Hindlimb muscle (tissue), 1 donor: ENCODE results near the gene RIOK1. TPM values are rescaled to one million over a fixed set of nuclear protein-coding genes. Genes with fewer than 3 reads are reported as not detected.

Source experiments
- DNase-seq: peaks from one replicate; pipeline ENCODE4 v3.0.0-alpha.2; 2013
- polyA plus RNA-seq: library from polyadenylated mRNA; unstranded; fragments of 120-200 nt; gene quantifications from one replicate; pipeline ENCODE4 v1.2.1, GENCODE V29; 2013; ENCODE audit not compliant: insufficient read length

The RIOK1 gene
- polyA plus RNA-seq, 1 donor, result 21.0 TPM

DNA sequence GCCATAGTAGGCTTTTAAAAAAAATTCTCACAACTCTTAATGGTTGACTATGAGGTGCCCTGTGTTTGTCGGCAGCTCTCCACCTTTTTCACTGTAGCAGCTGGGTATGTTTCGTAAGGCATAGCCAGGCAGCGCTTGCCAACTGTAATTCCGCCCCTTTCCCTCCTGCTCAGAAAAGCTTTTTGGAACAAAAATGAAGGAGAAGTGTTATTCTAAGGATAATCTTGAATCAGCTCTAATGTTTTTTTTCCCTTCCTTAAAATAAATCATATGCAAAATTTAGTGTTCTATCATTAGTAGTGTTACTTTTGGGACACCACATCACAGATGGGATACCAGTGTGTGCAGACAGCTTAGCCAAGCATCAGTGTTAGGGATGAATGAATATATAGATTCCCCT is 21.2 kb downstream of the RIOK1 start:
- no peak for DNase-seq

DNA sequence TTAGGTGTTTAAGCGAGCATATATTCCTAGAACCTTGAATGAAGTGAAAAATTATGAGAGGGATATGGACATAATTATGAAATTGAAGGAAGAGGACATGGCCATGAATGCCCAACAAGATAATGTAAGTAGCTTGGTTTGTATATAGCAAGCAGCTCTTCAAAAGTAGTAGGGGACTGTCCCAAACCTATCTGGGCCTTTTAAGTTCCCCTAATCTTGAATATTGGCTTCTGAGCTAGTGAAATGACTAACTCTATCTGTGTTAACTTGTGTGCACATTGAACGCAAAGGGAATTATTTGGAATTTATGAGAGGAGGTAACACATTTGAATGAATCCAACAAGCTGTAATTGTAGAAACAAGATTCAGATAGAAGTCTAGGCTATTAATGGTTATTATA is 21.7 kb downstream of the RIOK1 start:
- no peak for DNase-seq

DNA sequence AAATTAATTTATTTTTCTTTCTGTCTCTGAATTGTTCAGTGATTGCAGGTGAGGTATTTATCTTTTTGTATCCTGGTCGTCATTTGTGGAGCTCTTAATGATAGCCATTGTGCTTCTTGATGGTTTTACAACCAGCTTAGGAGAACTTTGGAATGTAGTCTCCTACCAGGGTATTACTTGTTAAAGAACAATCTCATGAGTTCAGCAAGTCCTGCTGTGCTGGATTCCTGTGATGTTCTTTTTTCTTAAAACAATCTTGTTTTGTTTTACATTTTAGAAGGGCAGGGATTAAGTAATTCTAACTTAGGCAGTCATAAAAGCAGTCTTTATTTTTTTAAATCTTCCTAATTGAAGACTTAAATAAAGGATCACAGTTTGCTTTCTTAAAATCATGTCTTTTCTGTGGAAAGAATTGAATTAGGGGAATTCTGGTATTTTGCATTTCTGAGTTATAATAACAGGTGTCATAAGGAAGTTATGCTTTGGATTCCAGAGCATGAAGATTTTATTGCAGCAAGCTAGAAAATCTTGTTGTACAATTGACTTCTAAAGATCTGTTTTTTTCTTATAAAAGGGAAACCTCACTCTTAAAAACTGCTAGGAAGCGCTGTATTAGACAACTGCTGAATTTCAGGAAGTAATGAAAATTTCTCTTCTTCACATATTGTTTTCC is 23.7 kb downstream of the RIOK1 start:
- no peak for DNase-seq

GRCh38 chr6:7414811-7415210 is 25.2 kb downstream of the RIOK1 start:
- DNase-seq, result no peak

GRCh38 chr6:7417684-7418083 is 28.1 kb downstream of the RIOK1 start:
- DNase-seq, result no peak

GRCh38 chr6:7418238-7418905 is 28.8 kb downstream of the RIOK1 start:
- no peak for DNase-seq

DNA sequence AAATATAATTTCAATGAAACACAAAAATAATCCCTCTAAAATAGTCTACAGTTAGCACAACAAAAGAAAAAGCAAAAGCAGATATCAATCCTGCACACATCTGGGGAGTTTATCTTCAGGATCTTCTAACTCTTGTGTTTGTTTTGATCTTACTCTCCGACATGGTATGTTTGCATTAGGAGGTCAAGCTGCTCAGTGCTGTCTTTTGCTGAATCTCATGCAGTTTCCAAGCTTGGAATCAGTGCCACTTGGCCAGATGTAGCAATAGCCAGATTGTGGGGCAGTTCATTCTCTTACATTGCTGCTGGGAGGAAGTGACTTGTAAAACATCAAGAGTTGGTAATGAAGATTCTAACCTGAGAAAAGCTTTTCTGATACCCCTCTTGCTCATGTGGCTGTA is 29.5 kb downstream of the RIOK1 start:
- DNase-seq, result no peak

DNA sequence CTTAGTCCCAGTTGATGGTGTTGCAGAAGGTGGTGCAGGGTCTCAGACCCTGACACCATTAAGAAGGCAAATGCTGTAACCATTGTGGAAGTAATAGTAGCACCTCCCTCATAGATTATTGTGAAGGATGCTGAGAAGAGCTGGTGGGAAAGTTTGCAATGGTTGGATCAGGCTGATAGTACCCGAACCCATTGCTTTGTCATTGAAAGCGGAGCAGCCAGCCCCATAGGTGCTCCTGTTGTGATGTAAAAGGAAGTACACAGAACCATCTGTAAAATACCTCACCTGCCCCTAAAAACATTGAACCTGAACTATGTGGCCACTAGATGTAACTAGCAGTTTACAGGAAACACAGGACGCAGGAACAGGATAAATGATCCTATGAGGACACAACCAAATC is 31.5 kb downstream of the RIOK1 start:
- no peak for DNase-seq

DNA sequence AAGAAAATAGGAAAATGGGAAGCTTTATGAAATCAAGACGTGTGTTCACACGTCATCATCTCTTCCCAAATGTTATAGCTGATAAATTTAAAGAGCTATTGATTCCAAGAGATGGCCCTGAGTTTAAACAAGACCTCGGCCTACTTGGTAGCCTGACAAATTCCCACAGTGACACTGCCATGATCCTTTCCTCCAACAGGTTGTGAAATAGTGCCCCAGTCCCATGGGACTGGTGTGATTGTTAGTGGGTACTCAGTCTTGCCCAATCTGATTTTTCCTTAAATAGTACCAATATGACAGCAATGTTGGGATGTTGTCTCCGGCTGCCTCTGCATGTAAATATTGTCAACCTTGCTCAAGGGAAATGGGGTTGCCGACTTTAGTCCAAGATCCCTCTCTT is 34.5 kb downstream of the RIOK1 start:
- DNase-seq, result no peak

- no peak for DNase-seq
Measured at GRCh38 chr6:7424967-7425807, 35.6 kb downstream of the RIOK1 start.

- DNase-seq, result no peak
Measured at GRCh38 chr6:7425808-7426190, 36.2 kb downstream of the RIOK1 start.

DNA sequence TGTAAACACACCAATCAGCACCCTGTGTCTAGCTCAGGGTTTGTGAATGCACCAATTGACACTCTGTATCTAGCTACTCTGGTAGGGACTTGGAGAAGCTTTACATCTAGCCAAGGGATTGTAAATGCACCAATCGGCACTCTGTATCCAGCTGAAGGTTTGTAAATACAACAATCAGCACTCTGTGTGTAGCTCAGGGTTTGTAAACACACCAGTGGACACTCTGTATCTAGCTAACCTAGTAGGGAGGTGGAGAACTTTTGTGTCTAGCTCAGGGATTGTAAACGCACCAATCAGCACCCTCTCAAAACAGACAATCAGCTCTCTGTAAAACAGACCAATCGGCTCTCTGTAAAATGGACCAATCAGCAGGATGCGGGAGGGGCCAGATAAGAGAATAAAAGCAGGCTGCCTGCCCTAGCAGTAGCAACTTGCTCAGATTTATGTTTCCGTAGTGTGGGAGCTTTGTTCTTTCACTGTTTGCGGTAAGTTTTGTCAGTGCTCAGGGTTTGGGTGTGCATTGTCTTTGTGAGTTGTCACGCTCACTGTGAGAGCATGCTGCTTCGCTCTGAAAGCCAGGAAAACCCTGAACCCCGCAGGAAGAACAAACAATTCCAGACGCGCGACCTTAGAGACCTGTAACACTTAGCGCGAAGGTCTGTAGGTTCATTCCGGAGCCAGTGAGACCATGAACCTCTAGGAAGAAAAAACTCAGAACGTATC is 37.0 kb downstream of the RIOK1 start:
- no peak for DNase-seq

DNA sequence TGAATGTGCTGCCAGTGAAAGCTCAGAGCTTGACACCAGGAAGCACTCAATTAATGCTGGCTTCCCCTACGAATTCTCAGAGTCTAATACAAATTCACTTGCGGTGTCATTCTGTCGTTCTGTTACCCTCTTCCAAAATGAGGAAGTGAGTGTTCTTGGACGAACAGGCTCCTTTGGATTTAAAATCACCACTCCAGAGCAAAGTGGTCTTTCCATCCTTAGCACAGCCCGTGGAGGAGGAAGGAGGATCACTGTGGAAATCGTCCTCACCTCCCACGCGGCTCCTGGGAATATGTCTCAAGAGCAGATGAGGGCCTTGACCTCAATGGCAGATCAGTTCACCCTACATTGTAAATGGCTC is 41.7 kb downstream of the RIOK1 start:
- no peak for DNase-seq

DNA sequence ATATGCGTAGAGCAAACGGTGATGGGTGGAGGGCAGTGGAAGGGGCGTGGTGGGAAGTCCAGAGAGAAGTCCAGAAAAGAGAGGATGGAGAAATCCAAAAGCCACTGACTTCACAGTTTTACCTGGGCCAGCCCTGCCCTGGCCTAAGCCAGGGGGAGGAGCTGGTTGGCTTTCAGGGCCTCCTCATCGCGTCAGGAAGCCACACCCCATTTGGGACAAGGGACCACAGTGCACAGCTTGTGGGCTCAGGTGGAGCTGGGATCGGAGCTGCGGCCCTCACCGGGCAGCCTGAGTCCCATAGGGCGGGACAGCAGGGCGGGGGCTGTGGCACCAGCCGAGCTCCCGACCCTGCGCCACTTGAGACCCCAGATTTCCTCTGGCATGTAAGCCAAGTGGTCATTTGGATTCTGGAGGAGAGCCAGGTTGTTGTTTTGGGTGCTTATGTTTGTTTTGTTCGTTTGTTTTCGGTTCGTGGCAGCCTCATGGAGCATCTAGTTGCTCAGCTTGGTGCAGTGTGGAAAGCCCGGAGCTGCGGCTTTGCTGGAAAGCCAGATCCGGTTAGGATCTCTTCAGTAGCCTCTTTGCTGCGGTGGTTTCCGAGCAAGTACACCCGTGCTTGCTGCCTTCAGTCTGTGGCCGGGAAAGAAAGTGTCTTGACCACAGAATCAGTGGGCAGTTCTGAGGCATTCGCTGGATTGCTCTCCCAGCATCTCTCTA is 42.2 kb downstream of the RIOK1 start:
- DNase-seq, result no peak

- DNase-seq, result no peak
Measured at GRCh38 chr6:7432391-7433120, 42.9 kb downstream of the RIOK1 start.

DNA sequence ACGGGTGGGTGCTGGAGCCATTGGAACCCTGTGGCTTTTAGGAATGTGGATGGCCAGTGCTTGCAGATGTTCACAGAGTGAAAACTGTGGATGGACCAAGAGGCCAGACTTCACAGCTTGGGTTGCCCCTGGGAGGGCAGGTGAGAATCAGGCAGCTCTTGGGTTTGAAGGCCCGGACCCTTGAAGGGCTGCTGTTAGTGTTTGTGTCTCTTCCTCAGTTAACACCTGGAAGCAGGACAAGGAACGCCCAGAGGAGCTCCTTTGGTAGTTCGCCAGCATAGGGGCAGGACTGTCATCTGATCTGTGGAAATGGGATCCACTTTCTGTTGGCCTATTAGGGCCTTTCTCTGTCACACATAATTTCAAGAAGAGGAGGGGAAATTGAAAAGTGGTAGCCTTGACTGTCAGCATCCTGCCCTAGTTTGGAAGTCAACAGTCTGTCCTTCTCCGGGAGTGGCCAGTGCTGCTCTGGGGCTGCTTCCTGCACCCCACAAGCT is 43.6 kb downstream of the RIOK1 start:
- DNase-seq, result no peak

DNA sequence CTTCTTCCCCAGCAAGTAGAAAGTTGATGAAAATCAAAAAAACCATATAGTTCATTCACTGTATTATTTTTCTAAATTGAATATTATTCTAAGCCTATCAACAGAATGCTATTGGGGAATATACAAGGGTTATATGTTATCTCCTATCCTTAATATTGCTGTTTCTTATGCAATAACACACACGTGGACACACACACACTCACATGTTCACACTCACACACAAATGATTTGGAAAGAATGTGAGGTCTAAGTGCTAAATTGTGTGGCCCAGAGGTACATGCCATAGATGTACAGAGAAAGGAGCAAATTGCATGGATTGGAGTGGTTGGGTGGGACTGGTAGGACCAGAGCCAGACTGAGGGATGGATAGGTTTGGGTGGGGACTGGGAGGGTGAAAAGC is 45.1 kb downstream of the RIOK1 start:
- no peak for DNase-seq

DNA sequence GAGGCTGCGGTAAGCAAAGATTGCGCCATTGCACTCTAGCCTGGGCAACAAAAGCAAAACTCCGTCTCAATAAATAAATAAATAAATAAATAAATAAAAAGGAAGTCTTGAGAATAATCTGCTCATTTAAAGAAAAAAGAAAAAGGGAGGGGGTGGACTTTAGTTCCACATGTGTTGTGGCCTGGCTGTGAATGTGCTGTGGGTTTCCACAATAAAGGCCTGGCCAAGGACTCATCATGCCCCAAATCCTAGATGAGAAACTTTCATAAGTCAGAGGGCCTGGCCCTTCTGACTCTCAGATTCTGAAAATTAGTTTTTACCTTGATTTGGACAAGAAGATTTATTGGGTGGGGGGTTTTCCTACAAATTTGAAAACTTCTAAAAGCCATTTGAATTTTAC is 48.4 kb downstream of the RIOK1 start:
- no peak for DNase-seq

GRCh38 chr6:7439228-7439627 is 49.6 kb downstream of the RIOK1 start:
- DNase-seq, result no peak

DNA sequence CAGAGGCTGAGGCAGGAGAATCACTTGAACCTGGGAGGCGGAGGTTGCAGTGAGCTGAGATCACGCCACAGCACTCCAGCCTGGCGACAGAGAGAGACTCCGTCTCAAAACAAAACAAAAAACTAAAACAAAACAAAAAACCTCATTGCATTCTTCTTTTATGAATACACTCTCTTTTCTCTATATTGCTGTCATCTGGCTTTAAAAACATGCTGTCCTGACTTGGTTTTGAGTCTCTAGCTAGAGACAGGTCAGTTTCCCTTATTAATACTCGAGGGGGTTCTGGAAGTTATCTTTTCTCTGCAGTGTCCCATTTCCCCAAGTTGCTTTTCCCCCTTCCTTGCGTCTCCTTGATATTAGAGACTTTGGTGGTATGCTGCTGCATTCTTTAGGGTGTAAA is 50.9 kb downstream of the RIOK1 start:
- no peak for DNase-seq

DNA sequence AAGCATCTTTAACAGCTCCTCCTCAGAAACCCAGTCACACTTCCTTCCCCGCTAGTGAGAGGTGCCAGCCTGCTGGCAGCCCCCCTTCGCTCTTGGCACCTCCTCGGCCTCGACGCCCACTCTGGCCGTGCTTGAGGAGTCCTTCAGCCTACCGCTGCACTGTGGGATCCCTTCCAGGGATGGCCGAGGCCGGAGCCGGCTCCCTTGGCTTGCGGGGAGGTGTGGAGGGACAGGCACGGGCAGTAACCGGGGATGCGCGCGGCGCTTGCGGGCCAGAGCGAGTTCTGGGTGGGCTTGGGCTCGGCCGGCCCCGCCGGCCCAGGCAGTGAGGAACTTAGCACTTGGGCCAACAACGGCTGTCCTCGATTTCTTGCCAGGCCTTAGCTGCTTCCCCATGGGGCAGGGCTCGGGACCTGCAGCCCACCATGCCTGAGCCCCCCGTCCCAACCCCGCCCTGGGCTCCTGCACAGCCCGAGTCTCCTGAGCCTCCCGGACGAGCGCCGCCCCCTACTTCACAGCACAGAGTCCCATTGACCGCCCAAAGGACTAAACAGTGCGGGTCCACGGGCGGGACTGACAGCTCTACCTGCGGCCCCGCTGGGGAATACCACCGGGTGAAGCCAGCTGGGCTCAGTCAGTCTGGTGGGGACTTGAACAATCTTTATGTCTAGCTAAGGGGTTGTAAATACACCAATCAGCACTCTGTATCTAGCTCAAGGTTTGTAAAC is 51.6 kb downstream of the RIOK1 start:
- no peak for DNase-seq
